K562 (cell line): ENCODE data around the gene CERS6. TPM values are rescaled to one million over a fixed set of nuclear protein-coding genes. Genes with fewer than 3 reads are reported as not detected.

ENCODE experiments used
- ATAC-seq: fragments of 200-7000 bp; cut with Tn5 transposase; 3 replicates; pipeline ENCODE4 v1.9.1; 2020; ENCODE audit warnings: moderate library complexity
- BruUV-seq: library from RNA; stranded (reverse); fragments of 400-500 nt; replicated peaks from 2 replicates; lab custom pipeline; 2021; lab: Mats Ljungman, UMichigan
- CTCF ChIA-PET: fragments of 300-600 bp; formaldehyde crosslinking; extraction: SDS; loops from one replicate; lab custom pipeline; 2021; ENCODE audit warnings: low intra/inter-chr PET ratio; lab: Yijun Ruan, JAX
- POLR2A ChIA-PET: fragments of 300-600, 350-650 bp; sonication (Branson Sonifier 250); formaldehyde crosslinking; extraction: SDS; loops from one replicate; lab custom pipeline; 2021; ENCODE audit warnings: antibody characterized with exemption, inconsistent platforms; lab: Yijun Ruan, JAX
- DNase-seq, 4 experiments: peaks; one replicate each; pipeline versions ENCODE4 v3.0.0 to v3.0.0-alpha.2; 2011 to 2018; ENCODE audit warnings: low spot score in 3 of 4, mixed read lengths in 3 of 4; ENCODE audit errors: extremely low read depth in 1 of 4
- FAIRE-seq: peaks from 2 replicates; lab custom pipeline; 2011; peaks lifted over from hg19 to GRCh38; lab: Jason Lieb, UNC
- H2AFZ ChIP-seq: 2 replicates; pipeline ENCODE4 v1.6.0; 2011; ENCODE audit warnings: low read depth, low read length, control low read depth, inconsistent platforms
- H3K27ac ChIP-seq: fragments of 200-600 bp; 3 replicates; pipeline ENCODE4 v1.8.0; 2011; ENCODE audit warnings: low read depth, mild to moderate bottlenecking, control low read depth, inconsistent platforms, low read length, moderate library complexity, mixed read lengths; ENCODE audit errors: extremely low read depth
- H3K27me3 ChIP-seq, 2 experiments: fragments of 300-600 bp in 1 of 2; 2 replicates in 1 of 2; 3 replicates in 1 of 2; pipeline versions ENCODE4 v1.6.0 to v1.8.0; 2011; ENCODE audit warnings: inconsistent platforms in 2 of 2, low read length in 2 of 2, mild to moderate bottlenecking in 1 of 2, mixed read lengths in 1 of 2, moderate library complexity in 1 of 2; ENCODE audit not compliant: control insufficient read depth in 2 of 2, insufficient read depth in 2 of 2
- H3K36me3 ChIP-seq: fragments of 300-600 bp; 3 replicates; pipeline ENCODE4 v1.8.0; 2011; ENCODE audit warnings: mild to moderate bottlenecking, low read length, inconsistent platforms; ENCODE audit not compliant: control insufficient read depth, insufficient read depth
- H3K4me1 ChIP-seq, 2 experiments: fragments of 200-600 bp in 1 of 2; replicated peaks in 1 of 2; 2 replicates in 1 of 2; 3 replicates in 1 of 2; pipeline versions ENCODE4 v1.5.1 to v1.8.0; 2011; ENCODE audit warnings: inconsistent platforms in 2 of 2, low read length in 2 of 2, mild to moderate bottlenecking in 1 of 2, mixed read lengths in 1 of 2, moderate library complexity in 1 of 2; ENCODE audit not compliant: control insufficient read depth in 2 of 2, insufficient read depth in 2 of 2
- H3K4me2 ChIP-seq: 2 replicates; pipeline ENCODE4 v1.6.1; 2011; ENCODE audit warnings: low read length, control low read depth, inconsistent platforms, mixed read lengths; ENCODE audit not compliant: insufficient read depth
- H3K4me3 ChIP-seq: fragments of 200-600 bp; sonication (generic), shearing (Covaris generic); 2 replicates; pipeline ENCODE4 v1.5.1; 2016; ENCODE audit warnings: control low read depth, inconsistent platforms
- H3K79me2 ChIP-seq: fragments of 200-600 bp; 3 replicates; pipeline ENCODE4 v1.8.0; 2011; ENCODE audit warnings: low read length, inconsistent platforms; ENCODE audit not compliant: control insufficient read depth, insufficient read depth
- H3K9ac ChIP-seq, 2 experiments: 2 replicates each; pipeline versions ENCODE4 v1.6.0 to v1.6.1; 2011; ENCODE audit warnings: low read depth in 2 of 2, low read length in 2 of 2, control low read depth in 1 of 2, inconsistent platforms in 1 of 2, mild to moderate bottlenecking in 1 of 2, mixed read lengths in 1 of 2; ENCODE audit not compliant: insufficient read depth in 1 of 2
- H3K9me1 ChIP-seq: one replicate; pipeline ENCODE4 v1.6.0; 2011; ENCODE audit warnings: inconsistent platforms, mild to moderate bottlenecking, low read length, moderate library complexity; ENCODE audit not compliant: control insufficient read depth, insufficient read depth
- H3K9me3 ChIP-seq: replicated peaks from 2 replicates; pipeline ENCODE4 v1.5.1; 2011; ENCODE audit warnings: low read depth, low read length, inconsistent platforms; ENCODE audit not compliant: control insufficient read depth, insufficient read depth
- H4K20me1 ChIP-seq: replicated peaks from 2 replicates; pipeline ENCODE4 v1.6.1; 2011; ENCODE audit warnings: low read length, inconsistent platforms, mixed read lengths; ENCODE audit not compliant: control insufficient read depth, insufficient read depth
- ILF3 ChIP-seq: fragments of 450-650 bp; IDR thresholded peaks from 2 replicates; pipeline ENCODE4 v1.6.1; 2018; ENCODE audit warnings: antibody characterized with exemption, mild to moderate bottlenecking, moderate library complexity, borderline replicate concordance
- MEIS2 ChIP-seq: fragments of 450-650 bp; IDR thresholded peaks from 2 replicates; pipeline ENCODE4 v1.6.1; 2014; ENCODE audit warnings: mild to moderate bottlenecking; ENCODE audit not compliant: partially characterized antibody
- PML ChIP-seq: IDR thresholded peaks from 2 replicates; pipeline ENCODE4 v1.6.1; 2012; ENCODE audit warnings: low read length, inconsistent platforms
- POLR2A ChIP-seq: fragments of 450-650 bp; conservative IDR thresholded peaks from 2 replicates; pipeline ENCODE4 v1.6.1; 2016
- PRDM10 ChIP-seq: fragments of 450-650 bp; IDR thresholded peaks from 2 replicates; pipeline ENCODE4 v1.6.1; 2018; ENCODE audit not compliant: partially characterized antibody
- PTRF ChIP-seq: fragments of 450-650 bp; IDR thresholded peaks from 2 replicates; pipeline ENCODE4 v1.6.1; 2016; ENCODE audit warnings: mild to moderate bottlenecking, missing genetic modification characterization, missing compliant biosample characterization
- TBP ChIP-seq: optimal IDR thresholded peaks from 2 replicates; pipeline ENCODE3; 2011; ENCODE audit warnings: low read depth, low read length, improper control_type of control experiment
- ZBED1 ChIP-seq: IDR thresholded peaks from 2 replicates; pipeline ENCODE4 v1.6.1; 2014
- ZC3H4 ChIP-seq: sonication (generic); formaldehyde crosslinking; IDR thresholded peaks from 2 replicates; pipeline ENCODE4 v1.9.0; 2021; ENCODE audit warnings: missing genetic modification reagents, borderline replicate concordance
- ZFP36 ChIP-seq: fragments of 150-350 bp; IDR thresholded peaks from 2 replicates; pipeline ENCODE4 v1.6.1; 2018; ENCODE audit warnings: low read length, low read depth; ENCODE audit not compliant: partially characterized antibody
- ZFPM2 ChIP-seq: fragments of 250-450 bp; sonication (Bioruptor Pico); IDR thresholded peaks from 2 replicates; pipeline ENCODE4 v1.5.1; 2022; ENCODE audit warnings: mild to moderate bottlenecking
- ZKSCAN1 ChIP-seq: fragments of 150-350 bp; IDR thresholded peaks from 2 replicates; pipeline ENCODE4 v1.6.1; 2016; ENCODE audit warnings: low read depth, low read length
- WGBS: fragments of 100-300 bp; shearing (Covaris generic); methylation state at CpG from one replicate; pipeline ENCODE4 v1.1.6; 2016; ENCODE audit warnings: low coverage, mixed read lengths; ENCODE audit not compliant: insufficient coverage; ENCODE audit errors: missing lambda C conversion rate; 5-methylcytosine and 5-hydroxymethylcytosine counted together
- in situ Hi-C: fragments of 300-500 bp; cut with MboI; formaldehyde crosslinking; loops from 4 replicates; pipeline ENCODE4 v1.15.0; 2018; ENCODE audit warnings: inconsistent platforms, mixed read lengths
- intact Hi-C: fragments of 100-400 bp; cut with micrococcal nuclease; formaldehyde crosslinking; loops from 2 replicates; pipeline ENCODE4 v1.14.2; 2022
- polyA plus RNA-seq, 8 experiments: library from polyadenylated mRNA; depleted of rRNA in 4 of 8; stranded (reverse) in 5 of 8; unstranded in 3 of 8; fragments of >200 nt; fragmentation: Nextera tagmentation in 2 of 8; fragmentation: Illumina TruSeq in 1 of 8; extraction: Ambion mirVana in 2 of 8; extraction: Trizol in 1 of 8; gene quantifications; 2 replicates each; pipeline versions ENCODE4 v1.2.1 to v1.2.3, GENCODE V29; 2011 to 2014; ENCODE audit warnings: inconsistent platforms in 1 of 8, missing spikeins in 1 of 8
- total RNA-seq, 7 experiments: library from RNA; depleted of rRNA in 6 of 7; stranded (reverse); fragments of >200 nt in 6 of 7; fragmentation: Illumina TruSeq in 2 of 7; extraction: Trizol in 2 of 7; gene quantifications; 2 replicates each; pipeline versions ENCODE4 v1.2.1 to v1.2.3, GENCODE V29; 2011 to 2021; ENCODE audit warnings: low replicate concordance in 1 of 7
- TF ChIP-seq, protein P1 (sequence below): IDR thresholded peaks from 2 replicates; pipeline ENCODE4 v1.6.1; 2011; ENCODE audit not compliant: insufficient read length; ENCODE audit errors: extremely low read depth

The CERS6 gene
- total and polyA plus RNA-seq, 9 of the 15 experiments (the other 6 are each of a cell fraction or from before 2014, with no cell fraction given), result 1.6 to 13.6 (median 11.4) TPM

DNA sequence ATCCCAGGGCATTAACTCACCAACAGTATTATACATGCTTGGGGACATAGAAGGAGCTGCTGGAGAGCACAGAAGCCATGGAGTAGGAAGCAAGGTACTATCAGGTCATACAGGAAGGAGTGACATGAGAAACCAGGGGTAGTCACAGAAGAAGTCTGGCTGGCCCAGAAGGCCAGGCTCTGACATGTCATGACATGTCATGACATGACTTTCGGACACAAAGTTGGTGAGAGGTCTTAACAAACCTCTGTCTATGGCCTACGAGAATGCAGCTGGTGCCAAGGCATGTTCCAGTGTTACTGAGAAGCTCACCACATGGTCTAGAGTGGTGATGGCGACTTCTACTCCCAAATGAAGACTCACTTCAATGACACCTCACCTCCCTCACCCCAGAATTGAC, 3.3 kb upstream of the CERS6 start:
- FAIRE-seq, result no peak
- intact Hi-C loops (no loop called here), in situ Hi-C loops (no loop called here)
- Histone ChIP-seq H3K4me2 (no peak overlapping the region), H3K9me3 (no peaks in the 10 kb centered on the region), H3K27ac (no peak overlapping the region), H3K79me2 (peaks cover 16% of the 10 kb centered on the region), H3K4me3 (no peak overlapping the region), H4K20me1 (no peaks in the 10 kb centered on the region), H3K27me3 (no peaks in the 10 kb centered on the region), H3K36me3 (no peaks in the 10 kb centered on the region), H2AFZ (no peak overlapping the region), H3K4me1 (peaks cover 4 to 19% of the 10 kb centered on the region in 2 experiments; a peak in 3 of 5 replicates), H3K9ac (no peak overlapping the region), H3K9me1 (no peaks in the 10 kb centered on the region)
- TF ChIP-seq ZFPM2 (no peak), ILF3 (no peak), ZC3H4 (CRISPR knock-in tag) (no peak), ZBED1 (peak; percentile 99)
- ATAC-seq, result no peak
- no TSS peak for BruUV-seq
- ChIA-PET CTCF (no interaction called here), POLR2A (interaction anchor here (0.6 kb wide), 1 partner anchor 52 kb away, joined by 3 read pairs; no protein-coding TSS in a partner anchor)
- WGBS, result 32% methylated on average over 3 of the region's 3 CpGs
- DNase-seq, result no peak

GRCh38 chr2:168453404-168453803, 2.7 kb upstream of the CERS6 start:
- ChIA-PET POLR2A (interaction anchor here (0.6 to 1.5 kb wide), 3 partner anchors 11 to 173 kb away, joined by 3 to 4 read pairs (median 3); no protein-coding TSS in a partner anchor), CTCF (no interaction called here)
- Histone ChIP-seq H3K4me3 (no peak overlapping the region), H3K27ac (no peak overlapping the region), H4K20me1 (no peaks in the 10 kb centered on the region), H3K4me1 (peaks cover 8 to 19% of the 10 kb centered on the region in 2 experiments; a peak in 3 of 5 replicates), H3K4me2 (no peak overlapping the region), H3K27me3 (no peaks in the 10 kb centered on the region), H3K79me2 (peaks cover 22% of the 10 kb centered on the region), H2AFZ (no peak overlapping the region), H3K9ac (no peak overlapping the region), H3K9me3 (no peaks in the 10 kb centered on the region), H3K9me1 (no peaks in the 10 kb centered on the region), H3K36me3 (no peaks in the 10 kb centered on the region)
- intact Hi-C loops (no loop called here), in situ Hi-C loops (no loop called here)
- WGBS, result 33% methylated on average over 3 of the region's 3 CpGs
- no TSS peak for BruUV-seq
- DNase-seq (no peak), ATAC-seq (no peak), FAIRE-seq (no peak)
- TF ChIP-seq PRDM10, result no peak
- TF ChIP-seq, protein P1, sequence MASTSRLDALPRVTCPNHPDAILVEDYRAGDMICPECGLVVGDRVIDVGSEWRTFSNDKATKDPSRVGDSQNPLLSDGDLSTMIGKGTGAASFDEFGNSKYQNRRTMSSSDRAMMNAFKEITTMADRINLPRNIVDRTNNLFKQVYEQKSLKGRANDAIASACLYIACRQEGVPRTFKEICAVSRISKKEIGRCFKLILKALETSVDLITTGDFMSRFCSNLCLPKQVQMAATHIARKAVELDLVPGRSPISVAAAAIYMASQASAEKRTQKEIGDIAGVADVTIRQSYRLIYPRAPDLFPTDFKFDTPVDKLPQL, result peak; percentile 38
- peak; percentile 68 for TF ChIP-seq PML
- TF ChIP-seq MEIS2, result peak; percentile 33
- no peak for TF ChIP-seq PTRF (tag)
- no peak for TF ChIP-seq ZKSCAN1
- TF ChIP-seq POLR2A, result peak; percentile 77
- TF ChIP-seq ZFP36, result no peak
- TF ChIP-seq TBP, result peak; percentile 82
